HG03571 (cell line): ENCODE measurements around the gene GPR12.

Source experiments
- ATAC-seq: cut with Tn5 transposase; IDR thresholded peaks from one replicate; pipeline ENCODE4 v1.9.1; 2021; ENCODE audit not compliant: unreplicated experiment

Gene GPR12

DNA sequence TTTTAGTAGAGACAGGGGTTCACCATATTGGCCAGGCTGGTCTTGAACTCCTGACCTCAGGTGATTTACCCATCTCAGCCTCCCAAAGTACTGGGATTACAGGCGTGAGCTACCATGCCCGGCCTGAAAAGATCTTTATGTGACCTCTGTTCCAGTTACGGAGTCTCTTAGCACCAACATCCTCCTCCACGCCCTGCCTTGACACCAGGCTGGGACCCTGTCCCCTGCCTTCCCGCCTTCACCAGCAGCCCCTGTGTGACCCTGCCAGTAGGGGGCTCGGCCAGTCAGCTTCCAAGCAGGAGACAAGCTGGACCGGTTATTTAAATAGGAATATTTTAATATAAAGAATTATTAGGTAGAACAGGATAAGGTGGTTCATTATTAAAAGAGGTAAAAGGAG lies 54.2 kb downstream of the GPR12 start:
- ATAC-seq, result no peak

DNA sequence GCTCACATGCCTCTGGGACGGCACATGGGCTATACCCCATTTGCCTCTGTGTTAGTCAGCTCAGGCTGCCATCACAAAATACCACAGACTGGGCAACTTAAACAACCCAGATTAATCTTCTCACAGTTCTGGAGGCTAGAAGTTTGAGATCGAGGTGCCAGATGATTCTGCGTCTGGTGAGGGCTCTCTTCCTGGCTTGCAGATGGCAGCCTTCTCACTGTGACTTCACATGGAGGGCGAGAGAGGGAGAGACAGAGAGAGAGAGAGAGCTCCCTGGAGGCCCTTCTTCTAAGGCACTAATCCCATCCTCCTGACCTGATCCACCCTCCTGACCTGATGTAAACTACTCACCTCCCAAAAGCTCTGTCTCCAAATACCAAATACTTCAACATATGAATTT lies 55.0 kb downstream of the GPR12 start:
- no peak for ATAC-seq
